KOPT-K1 (cell line): ENCODE data around the gene MARCKSL1.
"Not testable (repeated sequence)": the region's sequence is repeated elsewhere in the genome, so short reads cannot be mapped to it uniquely, and the experiment has no call there.

Source experiments
- H3K27ac ChIP-seq: fragments of 200-600 bp; sonication (generic); 2 replicates; pipeline ENCODE4 v1.5.1; 2016; ENCODE audit warnings: antibody characterized with exemption, mild to moderate bottlenecking, low read depth, low read length; ENCODE audit not compliant: poor library complexity, severe bottlenecking
- H3K36me3 ChIP-seq: fragments of 200-600 bp; sonication (generic); 2 replicates; pipeline ENCODE4 v1.5.1; 2017; ENCODE audit warnings: antibody characterized with exemption, mild to moderate bottlenecking, low read length, moderate library complexity; ENCODE audit not compliant: insufficient read depth
- H3K9me3 ChIP-seq: fragments of 200-600 bp; sonication (generic); 2 replicates; pipeline ENCODE4 v1.5.1; 2017; ENCODE audit warnings: antibody characterized with exemption, low read length, mild to moderate bottlenecking; ENCODE audit not compliant: insufficient read depth, poor library complexity, severe bottlenecking

The MARCKSL1 gene

GRCh38 chr1:32330558-32331151, 5.4 kb downstream of the MARCKSL1 start:
- Histone ChIP-seq H3K27ac (no peak overlapping the region), H3K9me3 (no peaks in the 10 kb centered on the region), H3K36me3 (peaks cover 92% of the 10 kb centered on the region)

DNA sequence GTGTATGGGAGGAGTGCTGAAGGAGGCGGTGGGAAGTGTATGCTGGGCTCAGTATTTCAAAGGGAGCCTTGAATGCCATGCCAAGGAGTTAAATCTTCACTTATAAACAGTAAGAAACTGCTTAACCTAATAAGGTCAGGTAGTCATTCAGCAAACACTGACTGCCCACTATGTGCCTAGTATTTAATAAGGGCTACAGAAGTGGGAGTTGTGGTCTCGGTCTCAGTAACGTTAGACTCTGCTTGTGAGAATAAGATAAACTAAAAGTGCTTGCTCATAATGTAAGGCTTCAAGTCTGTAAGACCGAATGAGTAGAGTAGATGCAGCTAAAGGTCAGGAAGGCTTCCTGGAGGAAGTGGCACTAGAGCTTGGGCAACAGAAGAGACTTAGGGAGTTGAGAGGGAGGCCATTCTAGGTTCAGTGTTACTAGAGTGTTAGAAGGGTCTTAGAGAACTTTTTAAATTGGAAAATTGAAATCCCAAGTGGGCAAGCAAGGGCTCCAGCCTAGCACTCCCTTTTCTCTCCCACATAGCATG, 6.0 kb downstream of the MARCKSL1 start:
- Histone ChIP-seq H3K9me3 (no peaks in the 10 kb centered on the region), H3K36me3 (peaks cover 99% of the 10 kb centered on the region), H3K27ac (no peak overlapping the region)

DNA sequence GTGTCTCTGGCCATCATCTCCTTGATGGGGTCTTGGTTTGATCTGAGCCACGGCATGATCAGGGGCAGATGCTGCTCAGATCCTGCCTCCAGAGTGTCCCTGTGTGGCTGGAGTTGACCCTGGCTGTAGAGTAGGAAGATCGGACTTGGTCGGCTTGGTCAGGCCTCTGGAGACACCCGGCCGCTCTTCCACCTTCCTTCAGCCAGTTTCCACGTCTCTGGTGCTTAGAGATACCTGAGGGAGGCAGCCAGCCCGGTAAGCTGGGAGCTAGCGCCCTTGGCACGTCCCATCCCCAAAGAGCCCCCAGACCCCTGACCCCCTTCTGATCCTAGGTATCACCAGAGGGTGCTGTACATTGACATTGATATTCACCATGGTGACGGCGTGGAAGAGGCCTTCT, 8.8 kb downstream of the MARCKSL1 start:
- Histone ChIP-seq H3K36me3 (peaks cover 100% of the 10 kb centered on the region), H3K27ac (no peak overlapping the region), H3K9me3 (no peaks in the 10 kb centered on the region)

- no peaks in the 10 kb centered on the region for H3K9me3 ChIP-seq
- H3K27ac ChIP-seq = peak overlapping the region; percentile 40
- peaks cover 96% of the 10 kb centered on the region for H3K36me3 ChIP-seq
Measured at GRCh38 chr1:32321712-32322291, 14.2 kb downstream of the MARCKSL1 start.

- H3K36me3 ChIP-seq = peaks cover 83% of the 10 kb centered on the region
- H3K27ac ChIP-seq = no peak overlapping the region
- H3K9me3 ChIP-seq = no peaks in the 10 kb centered on the region
Measured at GRCh38 chr1:32318127-32318869, 17.7 kb downstream of the MARCKSL1 start.

GRCh38 chr1:32316903-32317277, 19.1 kb downstream of the MARCKSL1 start:
- Histone ChIP-seq H3K9me3 (no peaks in the 10 kb centered on the region), H3K36me3 (peaks cover 79% of the 10 kb centered on the region), H3K27ac (no peak overlapping the region)

- H3K27ac ChIP-seq = no peak overlapping the region
- no peaks in the 10 kb centered on the region for H3K9me3 ChIP-seq
- H3K36me3 ChIP-seq = peaks cover 76% of the 10 kb centered on the region
Measured at GRCh38 chr1:32311709-32312393, 24.2 kb downstream of the MARCKSL1 start.

- Histone ChIP-seq H3K27ac (no peak overlapping the region), H3K36me3 (peaks cover 85% of the 10 kb centered on the region), H3K9me3 (peaks cover 4% of the 10 kb centered on the region)
Measured at GRCh38 chr1:32309960-32310359, 26.1 kb downstream of the MARCKSL1 start.

DNA sequence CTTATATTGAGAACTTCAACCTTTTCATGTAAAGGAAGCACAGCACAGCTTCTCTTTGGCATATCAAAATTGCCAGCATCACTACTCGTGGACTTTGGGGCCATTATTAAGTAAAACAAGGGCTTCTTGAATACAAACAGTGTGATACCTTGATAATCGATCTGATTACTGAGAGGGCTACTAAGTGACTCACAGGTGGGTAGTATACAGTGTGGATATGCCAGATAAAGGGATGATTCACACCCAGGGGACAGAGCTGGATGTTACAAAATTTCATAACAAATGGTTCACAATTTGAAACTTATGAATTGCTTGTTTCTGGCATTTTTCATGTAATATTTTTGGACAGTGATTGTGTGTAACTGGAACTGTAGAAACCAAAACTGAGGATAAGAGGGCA, 28.7 kb downstream of the MARCKSL1 start:
- H3K36me3 ChIP-seq = peaks cover 90% of the 10 kb centered on the region
- H3K9me3 ChIP-seq = peaks cover 15% of the 10 kb centered on the region
- no peak overlapping the region for H3K27ac ChIP-seq

- no peak overlapping the region for H3K27ac ChIP-seq
- H3K9me3 ChIP-seq = peaks cover 15% of the 10 kb centered on the region
- peaks cover 96% of the 10 kb centered on the region for H3K36me3 ChIP-seq
Measured at GRCh38 chr1:32305310-32305709, 30.7 kb downstream of the MARCKSL1 start.

DNA sequence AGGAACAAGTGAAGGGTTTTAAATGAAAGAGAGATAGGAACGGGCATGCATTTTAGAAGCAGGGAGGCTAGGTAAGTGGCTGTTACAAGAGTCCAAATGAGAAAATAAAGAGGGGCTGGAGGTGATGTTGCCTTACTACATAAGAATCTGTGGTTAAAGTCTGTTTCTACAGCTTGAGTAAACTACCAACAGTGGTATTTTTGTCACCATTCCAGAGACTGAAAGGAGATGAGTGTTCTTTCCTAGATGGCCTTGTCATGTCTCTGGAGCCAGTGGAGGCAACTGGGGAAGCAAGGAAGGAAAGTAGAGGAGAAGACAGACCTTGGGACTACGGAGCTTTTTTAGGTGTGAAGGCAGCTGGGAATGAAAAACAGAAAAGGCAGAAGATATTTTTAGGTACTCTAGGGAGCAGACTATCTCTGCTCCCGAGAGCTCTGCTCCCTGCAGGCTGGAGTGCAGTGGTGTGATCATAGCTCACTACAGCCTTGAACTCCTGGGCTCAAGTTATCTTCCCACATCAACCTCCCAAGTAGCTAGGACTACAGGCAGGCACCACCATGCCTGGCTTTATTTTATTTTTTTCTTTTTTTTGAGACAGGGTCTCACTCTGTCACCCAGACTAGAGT, 31.9 kb downstream of the MARCKSL1 start:
- H3K9me3 ChIP-seq = peaks cover 15% of the 10 kb centered on the region
- peaks cover 96% of the 10 kb centered on the region for H3K36me3 ChIP-seq

GRCh38 chr1:32303358-32303757, 32.7 kb downstream of the MARCKSL1 start:
- peaks cover 94% of the 10 kb centered on the region for H3K36me3 ChIP-seq
- no peak overlapping the region for H3K27ac ChIP-seq
- peaks cover 15% of the 10 kb centered on the region for H3K9me3 ChIP-seq

More for the DNA sequence above, 31.9 kb downstream of the MARCKSL1 start:
- H3K27ac ChIP-seq = no peak overlapping the region

DNA sequence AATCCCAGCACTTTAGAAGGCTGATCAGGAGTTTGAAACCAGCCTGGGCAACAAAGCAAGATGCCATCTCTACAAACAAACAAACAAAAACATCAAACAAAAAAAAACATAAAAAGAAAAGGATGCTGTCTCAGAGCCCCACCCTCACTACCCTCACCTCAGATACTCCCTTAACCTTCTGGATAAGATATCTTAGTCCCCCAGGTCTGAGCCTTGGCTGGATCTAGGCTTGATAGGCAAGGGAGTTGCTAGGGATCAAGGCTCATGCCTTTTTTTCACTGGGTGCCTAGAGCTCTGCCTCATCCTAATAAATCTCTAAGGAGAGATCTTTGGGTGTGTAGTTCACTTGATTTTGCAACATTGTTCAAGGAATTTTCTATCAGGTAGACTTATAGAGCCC, 36.7 kb downstream of the MARCKSL1 start:
- Histone ChIP-seq H3K36me3 (peaks cover 87% of the 10 kb centered on the region), H3K27ac (no peak overlapping the region)

GRCh38 chr1:32298211-32298610, 37.8 kb downstream of the MARCKSL1 start:
- H3K36me3 ChIP-seq = peaks cover 76% of the 10 kb centered on the region
- H3K27ac ChIP-seq, H3K9me3 ChIP-seq: not testable (repeated sequence)

More for the DNA sequence above, 36.7 kb downstream of the MARCKSL1 start:
- peaks cover 4% of the 10 kb centered on the region for H3K9me3 ChIP-seq
